SHP77 treated with DMSO at 0.1 percent for 48 hours (cell line): ENCODE results near the gene ZNF467.

Source experiments
- DNase-seq: peaks from one replicate; lab custom pipeline; 2025; lab: John Stamatoyannopoulos, UW

ZNF467 gene

GRCh38 chr7:149785402-149785801 is 12.0 kb upstream of the ZNF467 start:
- no peak for DNase-seq

DNA sequence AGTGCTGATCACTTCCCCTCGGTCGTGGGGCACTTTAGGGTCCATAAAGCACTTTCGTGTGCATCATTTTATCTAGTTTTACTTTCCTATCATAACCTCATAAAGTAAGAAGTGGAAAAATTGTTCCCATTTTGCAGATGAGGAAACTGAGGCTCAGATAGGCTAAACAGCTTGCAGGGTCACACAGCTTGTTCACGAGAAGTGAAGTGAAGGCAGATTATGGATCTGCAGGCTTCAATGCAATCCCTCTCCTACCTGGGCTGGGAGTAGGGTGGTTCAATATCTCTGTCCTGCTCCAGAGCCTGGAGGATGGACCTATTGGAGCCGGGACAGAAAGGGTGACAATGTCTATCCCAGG is 10.8 kb upstream of the ZNF467 start:
- no peak for DNase-seq

- no peak for DNase-seq
Observed at GRCh38 chr7:149783386-149784250, 10.2 kb upstream of the ZNF467 start.

DNA sequence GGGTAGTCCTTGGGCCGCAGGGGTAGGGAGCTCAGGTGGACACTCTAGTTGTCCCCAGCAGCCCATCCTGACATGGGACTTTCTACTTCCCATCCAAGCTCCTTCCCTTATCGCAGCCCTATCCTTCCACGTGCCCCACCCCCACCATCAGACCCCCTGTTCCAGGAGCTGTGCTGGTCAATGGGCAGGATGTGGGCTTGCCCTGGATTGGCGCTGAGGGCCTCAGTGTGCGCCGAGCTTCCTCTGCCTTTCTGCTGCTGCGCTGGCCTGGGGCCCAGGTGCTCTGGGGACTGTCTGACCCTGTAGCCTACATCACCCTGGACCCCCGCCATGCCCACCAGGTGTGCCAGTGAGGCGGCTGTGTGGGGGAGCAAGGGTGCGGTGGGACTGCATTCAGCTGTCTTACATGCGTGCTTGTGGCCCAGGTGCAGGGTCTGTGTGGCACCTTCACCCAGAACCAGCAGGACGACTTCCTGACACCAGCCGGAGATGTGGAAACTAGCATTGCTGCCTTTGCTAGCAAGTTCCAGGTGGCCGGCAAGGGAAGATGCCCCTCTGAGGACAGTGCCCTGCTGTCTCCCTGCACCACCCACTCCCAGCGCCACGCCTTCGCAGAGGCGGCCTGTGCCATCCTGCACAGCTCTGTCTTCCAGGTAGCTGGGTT is 9.4 kb upstream of the ZNF467 start:
- no peak for DNase-seq

GRCh38 chr7:149781921-149782320 is 8.5 kb upstream of the ZNF467 start:
- no peak for DNase-seq

DNA sequence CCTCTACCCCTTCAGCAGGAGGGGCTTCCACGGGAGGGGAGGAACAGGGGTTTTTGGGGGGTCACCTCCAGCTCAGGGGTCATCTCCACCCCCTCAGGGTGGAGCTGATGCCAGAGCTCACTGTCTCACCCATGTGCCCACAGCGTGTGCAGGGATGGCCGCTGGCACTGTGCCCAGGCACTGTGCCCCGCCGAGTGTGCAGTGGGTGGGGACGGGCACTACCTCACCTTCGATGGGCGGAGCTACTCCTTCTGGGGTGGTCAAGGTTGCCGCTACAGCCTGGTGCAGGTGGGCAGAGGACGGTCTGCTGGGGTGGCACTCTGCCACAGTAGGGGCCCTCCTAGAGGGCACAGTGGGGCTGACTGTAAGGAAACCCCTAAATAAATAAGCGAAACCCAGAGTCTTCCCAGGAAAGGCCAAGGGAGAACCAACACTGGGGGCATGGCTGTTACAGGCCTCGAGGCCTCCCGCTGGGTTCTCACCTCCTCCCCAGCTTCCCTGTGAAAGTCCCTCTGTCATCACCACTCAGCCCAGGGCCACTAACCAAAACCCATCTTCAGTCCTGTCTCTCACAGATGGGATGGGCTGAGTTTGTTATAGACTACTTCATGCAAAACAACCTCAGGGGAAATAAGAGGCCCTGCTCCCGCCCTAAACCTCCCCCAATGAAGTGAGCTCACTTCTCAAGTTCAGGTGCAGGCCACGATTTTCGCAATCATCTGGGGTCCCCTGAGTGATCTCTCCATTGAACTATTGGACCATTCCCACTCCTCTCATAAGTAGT is 7.4 kb upstream of the ZNF467 start:
- no peak for DNase-seq

DNA sequence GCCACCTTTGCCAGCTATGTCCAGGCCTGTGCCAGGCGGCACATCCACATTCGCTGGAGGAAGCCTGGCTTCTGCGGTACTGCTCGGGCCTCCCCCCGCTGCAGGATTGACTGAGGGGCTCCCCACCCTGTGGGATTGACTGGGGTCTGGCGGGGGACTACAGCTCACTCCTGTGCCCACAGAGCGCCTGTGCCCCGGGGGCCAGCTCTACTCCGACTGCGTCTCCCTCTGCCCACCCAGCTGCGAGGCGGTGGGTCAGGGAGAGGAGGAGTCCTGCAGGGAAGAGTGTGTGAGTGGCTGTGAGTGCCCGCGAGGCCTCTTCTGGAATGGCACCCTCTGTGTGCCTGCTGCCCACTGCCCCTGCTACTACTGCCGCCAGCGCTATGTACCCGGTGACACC is 6.7 kb upstream of the ZNF467 start:
- no peak for DNase-seq

DNA sequence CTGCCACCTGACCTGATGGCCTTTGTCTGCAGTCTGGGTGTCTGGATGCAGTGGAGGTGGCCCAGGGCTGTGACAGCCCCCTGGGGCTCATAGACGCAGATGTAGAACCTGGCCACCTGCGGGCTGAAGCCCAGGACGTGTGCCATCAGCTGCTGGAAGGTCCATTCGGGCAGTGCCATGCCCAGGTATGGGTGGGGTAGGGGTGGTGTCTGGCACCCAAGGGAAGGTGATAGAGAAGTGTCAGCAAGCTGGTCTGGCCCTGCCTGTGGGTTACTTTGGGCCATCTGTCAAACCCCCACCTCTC is 6.1 kb upstream of the ZNF467 start:
- no peak for DNase-seq

DNA sequence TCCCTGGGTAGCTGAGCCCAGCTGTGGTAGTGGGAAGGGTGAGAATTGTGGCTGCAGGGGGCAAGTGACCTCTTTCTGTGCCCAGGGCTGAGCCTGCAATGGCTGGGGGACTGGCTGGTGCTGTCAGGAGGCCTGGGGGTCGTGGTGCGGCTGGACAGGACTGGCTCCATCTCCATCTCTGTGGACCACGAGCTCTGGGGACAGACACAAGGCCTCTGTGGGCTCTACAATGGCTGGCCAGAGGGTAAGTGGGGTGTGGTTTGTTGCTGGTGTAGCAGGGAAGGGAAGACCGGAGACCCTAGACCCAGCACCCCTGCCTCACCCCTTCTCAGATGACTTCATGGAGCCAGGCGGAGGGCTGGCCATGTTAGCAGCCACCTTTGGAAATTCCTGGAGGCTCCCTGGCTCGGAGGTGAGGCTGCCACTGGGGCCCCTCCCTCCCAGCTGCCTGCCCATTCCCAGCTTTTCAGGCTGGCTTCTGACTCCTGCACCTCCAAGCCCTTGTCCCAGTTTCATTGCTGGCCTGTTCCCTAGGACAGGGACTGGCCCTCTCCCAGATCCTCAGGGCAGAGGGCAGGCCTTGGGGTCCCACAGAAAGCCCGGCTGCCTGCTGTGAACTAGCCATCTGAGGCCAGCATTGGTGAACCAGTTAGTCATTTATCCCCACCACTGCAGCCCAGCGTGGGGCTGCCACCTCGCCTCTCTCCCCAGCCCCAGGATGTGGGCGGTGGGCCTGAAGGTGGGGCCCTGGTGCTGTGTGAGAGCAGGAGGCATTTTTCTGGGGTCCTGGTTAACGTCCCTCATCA is 5.5 kb upstream of the ZNF467 start:
- no peak for DNase-seq

DNA sequence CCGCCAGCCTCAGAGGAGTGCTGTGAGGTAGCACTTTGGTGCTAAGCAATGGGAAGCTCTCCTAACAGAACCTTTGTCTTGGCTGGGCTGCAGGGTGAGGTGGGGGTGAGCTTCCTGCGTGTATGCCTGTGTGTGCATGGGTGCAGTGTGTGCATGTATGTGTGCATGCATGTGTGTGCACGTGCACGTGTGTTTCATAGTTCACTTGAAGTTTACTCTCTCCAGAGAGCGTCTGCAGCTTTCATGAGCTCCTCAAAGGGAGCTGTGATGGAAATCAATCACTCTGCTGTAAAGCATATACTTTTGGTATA is 4.9 kb upstream of the ZNF467 start:
- DNase-seq = no peak

- DNase-seq = no peak
Observed at GRCh38 chr7:149777551-149778326, 4.4 kb upstream of the ZNF467 start.

DNA sequence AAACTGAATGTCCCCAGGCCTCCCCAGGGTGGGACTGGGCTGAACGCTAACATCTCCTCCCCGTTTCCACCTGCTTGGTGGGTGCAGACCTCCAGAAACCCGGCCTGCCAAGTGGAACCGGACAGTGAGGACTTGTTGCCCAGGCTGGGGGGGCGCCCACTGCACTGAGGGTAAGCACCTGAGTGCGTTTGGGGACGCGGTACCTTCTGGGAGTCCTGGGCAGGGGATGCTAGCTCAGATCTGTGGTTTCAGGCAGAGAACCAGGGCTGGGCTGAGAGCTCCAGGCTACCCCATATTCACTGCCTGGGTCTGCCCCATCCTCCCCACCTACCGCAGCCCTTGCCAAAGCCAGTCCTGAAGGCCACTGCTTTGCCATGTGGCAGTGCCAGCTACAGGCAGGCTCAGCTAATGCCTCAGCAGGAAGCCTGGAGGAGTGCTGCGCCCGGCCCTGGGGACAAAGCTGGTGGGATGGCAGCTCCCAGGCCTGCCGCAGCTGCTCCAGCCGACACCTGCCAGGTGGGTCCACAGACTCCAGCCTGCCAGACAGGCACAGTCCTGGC is 3.5 kb upstream of the ZNF467 start:
- no peak for DNase-seq

- no peak for DNase-seq
Observed at GRCh38 chr7:149776289-149776688, 2.9 kb upstream of the ZNF467 start.

- DNase-seq = no peak
Observed at GRCh38 chr7:149775176-149775556, 1.8 kb upstream of the ZNF467 start.

DNA sequence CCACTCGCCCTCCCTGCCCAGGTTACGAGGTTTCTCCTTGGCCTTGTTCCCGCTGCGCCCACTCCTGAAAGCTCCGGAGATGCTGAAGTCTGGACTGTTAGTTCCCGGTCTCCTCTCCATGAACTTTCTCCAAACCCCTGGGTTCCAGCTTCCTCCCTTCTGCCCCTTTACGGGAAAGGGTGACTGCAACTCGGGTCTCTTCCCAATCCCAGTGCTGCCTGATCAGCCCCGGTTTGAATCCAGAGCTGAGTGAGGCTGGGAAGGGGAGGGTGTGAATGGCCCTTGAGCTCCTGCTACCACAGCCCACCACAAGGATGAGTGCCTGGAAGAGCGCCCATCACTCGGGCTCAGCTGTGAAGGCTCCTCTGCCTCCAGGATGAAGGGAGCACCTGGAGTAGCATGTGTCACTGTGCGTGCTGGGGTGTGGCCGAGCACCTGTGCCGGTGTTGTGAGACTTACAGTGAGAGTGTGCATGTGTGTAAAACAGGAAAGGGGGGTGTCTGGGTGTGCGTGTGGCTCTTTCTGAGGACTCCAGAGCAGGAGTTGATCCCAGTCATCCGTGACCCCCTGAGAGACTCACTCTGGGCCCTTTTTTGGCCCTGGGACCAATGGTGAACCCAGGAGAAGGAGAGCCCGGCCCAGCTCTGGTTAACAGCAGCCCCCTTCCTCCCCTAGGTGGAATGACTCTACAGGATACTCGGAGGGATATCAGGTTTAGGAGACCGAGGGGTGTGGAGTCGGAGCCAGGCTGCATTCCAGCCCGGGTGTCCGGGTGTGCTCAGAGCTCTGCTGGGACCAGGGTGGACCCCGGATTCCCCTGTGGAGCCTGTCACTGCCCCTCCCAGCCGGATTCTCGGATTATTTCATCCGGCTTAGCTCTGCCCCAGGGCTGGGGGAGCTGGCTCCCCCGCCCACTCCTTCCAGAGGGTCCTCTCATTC is 1.1 kb upstream of the ZNF467 start:
- DNase-seq = no peak

- no peak for DNase-seq
Observed at GRCh38 chr7:149772956-149773434, 393 bp downstream of the ZNF467 start.

DNA sequence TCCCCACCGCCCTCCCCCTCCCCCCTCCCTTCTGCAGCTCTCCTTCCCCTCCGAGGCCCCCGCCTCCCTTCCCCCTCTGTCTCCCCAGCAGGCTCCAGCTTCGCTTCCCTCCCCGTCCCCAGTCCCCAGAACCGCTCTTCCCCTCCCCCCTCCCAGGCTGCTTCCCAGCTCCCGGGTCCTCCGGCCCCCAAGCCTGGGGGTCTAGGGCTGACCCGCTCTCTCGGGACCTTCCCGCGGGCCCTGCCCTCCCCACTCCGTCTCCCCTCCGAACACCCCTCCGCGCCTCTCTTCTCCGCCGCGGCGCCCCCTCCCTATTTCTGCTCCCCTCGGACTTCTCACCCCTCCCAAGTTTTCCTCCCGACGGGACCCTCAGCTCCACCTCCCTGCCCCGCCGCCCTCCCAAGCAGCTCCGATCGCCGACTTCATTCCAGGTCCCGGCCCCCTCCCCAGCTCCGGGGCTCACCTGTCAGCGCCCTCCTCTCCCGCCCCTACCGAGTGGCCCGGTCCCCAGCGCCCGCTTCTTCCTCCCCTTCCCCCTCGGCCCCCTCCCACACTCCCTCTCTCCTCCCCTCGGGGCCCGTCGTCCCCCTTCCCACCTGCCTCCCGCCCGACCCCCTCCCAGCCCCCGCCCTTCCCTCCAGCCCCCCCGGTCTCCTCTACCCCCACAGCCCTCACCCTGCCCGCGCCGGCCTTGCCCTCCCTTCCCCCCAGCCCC is 990 bp downstream of the ZNF467 start:
- no peak for DNase-seq

DNA sequence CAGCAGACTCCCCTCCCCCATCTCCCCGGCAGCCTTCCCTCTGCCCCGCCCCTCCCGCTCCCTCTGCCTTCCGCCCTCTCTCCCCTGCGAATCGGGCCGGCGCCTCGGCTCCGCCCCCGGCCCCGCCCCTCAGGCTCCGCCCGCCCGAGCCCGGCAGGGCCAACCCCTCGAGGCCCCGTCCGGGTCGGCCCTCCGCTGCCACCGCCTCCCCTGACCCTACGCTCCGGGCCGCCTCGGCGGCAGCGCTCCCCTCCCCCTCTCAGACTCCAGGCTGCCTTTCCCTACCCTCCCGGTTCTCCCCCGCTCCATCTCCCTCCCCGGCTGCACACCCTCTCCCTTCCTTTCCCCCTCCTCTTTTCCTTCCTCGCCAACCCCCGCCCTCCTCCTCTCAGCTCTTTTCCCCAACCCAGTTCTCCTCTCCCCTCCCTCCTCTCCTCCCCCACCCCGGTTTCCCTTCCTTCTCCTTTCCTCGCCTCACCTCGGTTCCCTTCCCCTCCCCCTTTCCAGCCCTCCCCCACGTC is 1.6 kb downstream of the ZNF467 start:
- no peak for DNase-seq
